EH (cell line): ENCODE measurements around the gene UBL4A.

ENCODE experiments used
- DNase-seq: peaks from one replicate; pipeline ENCODE4 v3.0.0-alpha.2; 2015; ENCODE audit warnings: low read depth

UBL4A gene

GRCh38 chrX:154481911-154482601 is 4.4 kb downstream of the UBL4A start:
- no peak for DNase-seq

- DNase-seq, result no peak
These were observed 5.2 kb downstream of the UBL4A start for GRCh38 chrX:154481195-154481594.

DNA sequence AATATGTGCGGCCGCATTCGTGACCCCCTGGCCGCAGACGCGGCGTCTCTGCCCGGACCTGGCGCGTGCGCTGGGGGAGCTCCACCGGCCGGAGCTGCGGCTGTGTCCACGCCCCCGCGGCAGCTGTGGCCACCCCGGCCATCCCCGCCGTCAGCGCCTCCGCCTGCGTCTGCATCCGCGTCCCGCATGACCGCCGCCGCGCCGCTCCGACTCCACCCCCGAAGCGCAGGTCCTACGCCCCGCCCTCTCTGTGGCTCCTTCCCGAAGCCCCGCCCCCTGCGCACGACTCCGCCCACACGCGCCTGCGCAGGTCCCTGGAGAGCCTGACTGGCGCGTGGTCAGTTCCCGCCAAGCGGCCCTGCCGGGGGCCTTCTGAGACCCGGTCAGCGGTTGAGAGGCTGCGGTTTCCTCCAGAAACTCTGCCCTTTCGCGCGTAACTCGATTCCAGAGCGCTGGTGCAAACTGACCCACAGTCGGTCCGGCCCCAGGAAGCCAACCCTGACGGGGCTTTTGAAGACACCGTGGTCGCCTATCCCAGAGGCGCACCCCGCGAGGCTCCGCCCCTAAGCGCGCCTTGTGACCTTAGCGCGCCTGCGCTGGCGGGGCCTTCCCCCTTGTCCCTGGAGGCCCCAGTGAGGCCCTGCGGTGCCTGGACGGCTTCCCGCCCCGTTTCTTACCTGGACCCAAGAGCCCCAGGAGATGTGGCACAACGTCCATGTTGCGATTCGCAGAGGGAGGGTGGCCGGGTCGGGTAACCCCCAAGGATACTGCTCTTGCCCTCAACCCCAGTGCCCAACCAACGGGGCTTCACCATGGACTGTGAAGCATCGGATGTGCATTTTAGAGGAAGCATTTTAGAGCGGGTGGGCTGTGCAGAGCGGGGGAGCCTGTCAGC is 7.4 kb downstream of the UBL4A start, which contains the start of gene LAGE3:
LAGE3 (minus strand) TSS at position 554 of the 895 bp plus-strand sequence; CDS start at position 188, 366 bp downstream.
- DNase-seq, result peak; percentile 88

DNA sequence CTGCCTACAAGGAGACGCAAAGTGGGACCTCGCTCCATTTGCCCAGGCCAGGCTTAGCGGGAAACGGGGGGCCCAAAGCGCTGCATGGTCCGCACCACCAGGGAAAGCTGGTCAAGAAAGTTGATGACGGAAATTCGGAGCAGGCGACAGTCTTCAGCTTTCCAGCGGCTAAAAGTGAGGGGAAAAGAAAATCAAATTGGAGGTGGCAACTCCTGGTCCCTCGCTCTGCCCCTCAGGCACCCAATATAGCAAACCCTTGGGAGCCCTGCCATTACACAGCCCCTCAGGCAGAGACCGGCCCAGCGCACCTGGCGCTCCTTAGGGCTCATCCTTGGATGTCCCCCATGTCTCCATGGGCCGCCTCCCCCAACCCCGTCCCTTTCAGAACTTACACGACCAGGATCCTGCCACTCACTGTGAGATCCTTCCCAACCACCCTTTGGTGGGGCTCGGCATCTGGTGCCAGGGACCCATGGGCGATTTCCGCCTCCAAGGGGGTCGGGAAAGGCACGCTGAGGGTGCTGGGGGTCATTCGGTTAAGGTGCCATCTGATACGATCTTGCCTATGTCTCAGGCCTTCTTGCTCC is 8.4 kb downstream of the UBL4A start:
- DNase-seq, result no peak

- DNase-seq, result no peak
These were observed 9.6 kb downstream of the UBL4A start for GRCh38 chrX:154476821-154477220.

GRCh38 chrX:154473683-154474082 is 12.7 kb downstream of the UBL4A start:
- DNase-seq, result no peak

DNA sequence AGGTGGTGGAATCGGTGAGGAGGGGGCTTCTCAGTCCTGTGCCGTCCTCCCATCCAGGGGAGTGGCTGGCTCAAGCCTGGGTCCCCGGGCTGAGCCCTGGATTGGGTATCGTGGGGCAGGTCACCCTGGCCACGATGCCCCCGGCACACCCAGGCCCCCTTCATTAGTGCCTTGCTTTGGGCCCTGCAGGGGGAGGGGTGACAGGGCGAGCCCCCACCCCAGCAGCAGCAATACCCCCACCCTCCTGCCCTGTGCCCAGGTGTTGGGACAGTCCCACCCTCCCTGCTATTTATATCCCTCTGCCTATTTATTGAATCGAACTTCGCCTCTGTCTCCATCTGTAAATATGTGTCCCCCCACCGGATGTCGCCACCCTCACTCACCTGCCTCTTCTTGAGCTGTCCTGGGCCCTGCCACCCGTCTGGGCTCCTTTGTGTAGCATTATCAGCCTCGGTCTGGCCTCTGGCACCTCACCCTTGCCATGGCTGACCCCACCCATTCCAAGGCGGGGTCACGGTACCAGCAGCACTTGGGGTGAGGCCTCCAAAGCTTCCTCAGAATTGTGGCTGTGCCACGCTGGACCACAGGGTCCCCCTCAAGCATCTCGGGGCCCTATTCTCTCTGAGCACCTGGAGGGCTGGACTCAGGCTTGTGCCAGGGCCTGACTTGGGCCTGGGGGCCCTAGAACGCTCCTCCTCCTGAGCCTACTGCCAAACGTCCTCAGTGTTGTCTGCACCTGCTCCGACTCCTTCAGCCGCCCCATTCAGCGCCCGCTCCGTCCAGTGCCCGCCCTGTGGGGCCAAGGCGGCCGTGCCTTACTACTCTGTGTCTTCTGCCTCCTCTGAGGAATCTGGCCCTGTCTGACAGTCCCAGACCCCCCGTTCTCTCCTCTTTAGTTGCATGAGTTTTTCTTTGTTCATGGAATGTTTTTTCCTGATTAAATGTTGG is 13.5 kb downstream of the UBL4A start:
- DNase-seq, result no peak

- DNase-seq, result no peak
These were observed 14.4 kb downstream of the UBL4A start for GRCh38 chrX:154471839-154472684.

GRCh38 chrX:154470914-154471568 is 15.4 kb downstream of the UBL4A start:
- no peak for DNase-seq

DNA sequence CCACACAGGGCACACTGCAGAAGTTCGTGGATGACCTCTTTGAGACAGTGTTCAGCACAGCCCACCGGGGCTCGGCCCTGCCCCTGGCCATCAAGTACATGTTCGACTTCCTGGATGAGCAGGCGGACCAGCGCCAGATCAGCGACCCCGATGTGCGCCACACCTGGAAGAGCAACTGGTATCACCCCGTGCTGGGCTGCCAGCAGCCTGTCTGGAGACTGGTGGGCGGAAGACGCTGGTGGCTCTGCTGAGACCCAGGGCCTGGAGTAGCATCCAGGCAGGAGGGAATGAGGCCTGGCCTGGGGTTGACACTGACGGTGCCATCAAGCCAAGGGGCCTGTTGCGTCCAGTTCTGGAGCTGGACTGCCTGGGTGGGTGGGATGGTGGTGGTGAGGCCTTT is 16.0 kb downstream of the UBL4A start:
- no peak for DNase-seq

DNA sequence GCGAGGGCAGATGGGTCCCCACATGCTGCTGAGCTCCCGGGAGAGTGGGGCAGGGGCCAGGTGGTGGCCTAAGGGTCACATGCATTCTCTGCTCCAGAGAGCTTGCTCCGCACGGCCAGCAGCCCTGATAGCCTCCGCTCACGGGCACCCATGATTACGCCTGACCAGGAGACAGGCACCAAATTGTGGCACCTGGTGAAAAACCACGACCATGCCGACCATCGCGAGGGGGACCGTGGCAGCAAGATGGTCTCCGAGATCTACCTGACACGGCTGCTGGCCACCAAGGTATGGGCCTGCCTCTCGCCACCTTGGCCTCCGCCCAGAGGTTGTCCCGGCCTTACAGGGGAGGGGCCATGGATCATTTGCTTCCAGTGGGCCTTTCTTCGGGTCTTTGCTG is 16.5 kb downstream of the UBL4A start:
- DNase-seq, result no peak

- no peak for DNase-seq
These were observed 17.3 kb downstream of the UBL4A start for GRCh38 chrX:154469114-154469513.

GRCh38 chrX:154468217-154468616 is 18.2 kb downstream of the UBL4A start:
- no peak for DNase-seq

GRCh38 chrX:154467556-154467955 is 18.9 kb downstream of the UBL4A start:
- DNase-seq, result no peak

DNA sequence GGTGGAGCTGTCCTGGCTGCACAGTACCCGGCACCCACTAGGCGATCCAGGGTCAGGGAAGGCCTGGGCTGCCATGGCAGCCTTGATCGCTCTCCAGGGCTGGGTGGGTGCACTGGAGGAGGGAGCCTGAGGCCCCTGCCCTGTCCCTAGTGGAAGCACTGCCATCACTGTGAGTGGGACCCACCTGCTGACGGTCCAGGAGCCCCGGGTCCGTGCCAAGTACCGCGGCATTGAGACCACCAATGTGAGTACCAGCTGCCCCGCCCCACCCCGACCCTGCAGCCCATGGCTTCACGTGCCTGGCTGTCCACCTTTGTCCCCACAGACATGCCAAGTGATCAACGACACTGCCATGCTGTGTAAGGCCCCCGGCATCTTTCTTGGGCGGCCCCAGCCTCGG is 19.5 kb downstream of the UBL4A start:
- no peak for DNase-seq

GRCh38 chrX:154466036-154466435 is 20.4 kb downstream of the UBL4A start:
- DNase-seq, result no peak

- DNase-seq, result no peak
These were observed 20.8 kb downstream of the UBL4A start for GRCh38 chrX:154465601-154466000.

DNA sequence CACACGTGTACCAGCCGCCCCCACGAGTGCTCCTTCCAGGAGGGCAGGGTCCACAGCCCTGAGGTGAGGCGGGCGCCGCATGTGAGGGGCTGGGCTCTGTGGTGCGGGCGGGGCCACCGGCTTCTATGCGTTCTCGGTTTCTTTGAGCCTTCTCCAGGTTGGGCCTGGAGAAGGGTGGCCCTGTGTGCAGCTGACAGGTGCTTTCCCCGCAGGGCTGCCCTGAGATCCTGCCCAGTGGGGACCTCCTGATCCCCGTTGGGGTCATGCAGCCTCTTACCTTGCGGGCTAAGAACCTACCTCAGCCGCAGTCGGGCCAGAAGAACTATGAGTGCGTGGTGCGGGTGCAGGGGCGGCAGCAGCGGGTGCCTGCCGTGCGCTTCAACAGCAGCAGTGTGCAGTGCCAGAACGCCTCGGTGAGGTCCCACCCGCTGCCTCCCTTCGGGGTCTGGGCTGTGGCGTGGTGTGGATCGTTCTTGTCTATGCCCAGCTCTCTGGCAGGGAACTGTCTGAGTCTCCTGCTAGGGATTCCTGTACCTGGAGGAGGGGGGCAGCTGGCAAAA is 21.5 kb downstream of the UBL4A start:
- no peak for DNase-seq

DNA sequence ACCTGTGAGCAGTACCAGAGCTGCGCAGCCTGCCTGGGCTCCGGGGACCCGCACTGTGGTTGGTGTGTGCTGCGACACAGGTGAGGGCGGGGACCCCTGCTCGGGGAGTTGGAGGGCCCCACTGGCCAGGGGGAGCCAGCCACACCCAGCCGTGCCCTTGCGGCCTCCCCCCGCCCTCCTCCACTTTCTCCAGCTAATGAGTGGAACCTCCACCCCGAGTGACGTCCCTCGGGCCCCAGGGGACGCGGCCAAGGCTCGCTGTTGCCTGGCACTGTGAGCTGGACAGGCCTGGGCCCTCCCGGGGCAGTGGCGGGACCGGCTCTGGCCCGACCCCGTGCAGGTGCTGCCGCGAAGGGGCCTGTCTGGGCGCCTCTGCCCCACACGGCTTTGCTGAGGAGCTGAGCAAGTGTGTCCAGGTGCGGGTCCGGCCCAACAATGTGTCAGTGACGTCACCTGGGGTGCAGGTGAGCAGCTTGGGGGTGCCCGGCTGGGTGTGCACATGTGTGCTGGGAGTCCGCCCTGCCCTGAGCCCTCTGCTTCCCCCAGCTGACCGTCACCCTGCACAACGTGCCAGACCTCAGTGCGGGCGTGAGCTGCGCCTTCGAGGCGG is 22.7 kb downstream of the UBL4A start:
- DNase-seq, result no peak

GRCh38 chrX:154462396-154462795 is 24.0 kb downstream of the UBL4A start:
- DNase-seq, result no peak
